Heart left ventricle (tissue), 13 donors: ENCODE results near the gene FGD3.

Source experiments
- POLR2A ChIP-seq, 2 donors: fragments of 450-650 bp; IDR thresholded peaks; one replicate each; pipeline ENCODE4 v1.6.1; 2017; ENCODE audit warnings: antibody characterized with exemption in 2 of 2, mild to moderate bottlenecking in 2 of 2, moderate library complexity in 2 of 2
- TF ChIP-seq, protein P1 (sequence below), 12 donors: fragments of 200-600 bp; sonication (generic) in 4 of 12; IDR thresholded peaks; one replicate each; pipeline versions ENCODE4 v1.5.0 to v1.8.0; 2018 to 2022; ENCODE audit warnings: antibody characterized with exemption in 12 of 12, mild to moderate bottlenecking in 5 of 12
- donor health status: ischemic (EF 13 %, LVEDD 7.1; RV severe dilation, severe dysfunction).
- donor health status: DM: no; HTN: yes; CAD: no.
- donor health status: DM: no; HTN: no; CAD: no.
- donor health status: ischemic (EF 25% LVEDD 6.9; RV normal size, moderate dysfunction).
- donor health status: ischemic (EF 25% LVEDD 5.7; RV mildly dilated, moderate dysfunction).
- donor health status: ischemic (EF 35%, LVEDD 5.7; RV mildly dilated, moderate dysfunction).
- donor health status: nonischemic (EF 11% LVEDD 7.7; RV severe dilation, severe dysfunction).
- donor health status: DM: yes; HTN: yes; CAD: no.
- donor health status: PGD.
- donor health status: ischemic (EF 29% LVEDD 5.4; RV normal size, mild dysfunction).
- donor health status: nonischemic (EF 23%, LVEDD 6.1; RV moderate dilation, normal function).

GRCh38 chr9:92954049-92954861 is 6.9 kb downstream of the FGD3 start:
- TF ChIP-seq, protein P1, sequence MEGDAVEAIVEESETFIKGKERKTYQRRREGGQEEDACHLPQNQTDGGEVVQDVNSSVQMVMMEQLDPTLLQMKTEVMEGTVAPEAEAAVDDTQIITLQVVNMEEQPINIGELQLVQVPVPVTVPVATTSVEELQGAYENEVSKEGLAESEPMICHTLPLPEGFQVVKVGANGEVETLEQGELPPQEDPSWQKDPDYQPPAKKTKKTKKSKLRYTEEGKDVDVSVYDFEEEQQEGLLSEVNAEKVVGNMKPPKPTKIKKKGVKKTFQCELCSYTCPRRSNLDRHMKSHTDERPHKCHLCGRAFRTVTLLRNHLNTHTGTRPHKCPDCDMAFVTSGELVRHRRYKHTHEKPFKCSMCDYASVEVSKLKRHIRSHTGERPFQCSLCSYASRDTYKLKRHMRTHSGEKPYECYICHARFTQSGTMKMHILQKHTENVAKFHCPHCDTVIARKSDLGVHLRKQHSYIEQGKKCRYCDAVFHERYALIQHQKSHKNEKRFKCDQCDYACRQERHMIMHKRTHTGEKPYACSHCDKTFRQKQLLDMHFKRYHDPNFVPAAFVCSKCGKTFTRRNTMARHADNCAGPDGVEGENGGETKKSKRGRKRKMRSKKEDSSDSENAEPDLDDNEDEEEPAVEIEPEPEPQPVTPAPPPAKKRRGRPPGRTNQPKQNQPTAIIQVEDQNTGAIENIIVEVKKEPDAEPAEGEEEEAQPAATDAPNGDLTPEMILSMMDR (IDR thresholded peaks at IDR 0.05), result no peak
- TF ChIP-seq POLR2A (IDR thresholded peaks at IDR 0.05), result peak in 1 of 2 donors; percentile 41
